Heart left ventricle (tissue), 16 donors: ENCODE results near the gene RAI1. TPM values are rescaled to one million over a fixed set of nuclear protein-coding genes. Genes with fewer than 3 reads are reported as not detected.

Experiments
- ATAC-seq, 4 donors: fragments of 200-7000 bp; cut with Tn5 transposase; one replicate each; pipeline ENCODE4 v1.9.1; 2020 to 2022; ENCODE audit warnings: moderate library complexity in 4 of 4, mild to moderate bottlenecking in 3 of 4, moderate number of reproducible peaks in 1 of 4
- DNase-seq, 5 donors: peaks; one replicate each; pipeline ENCODE4 v3.0.0-alpha.2; 2020
- H3K27ac ChIP-seq, 12 donors: fragments of 200-600 bp; sonication (generic) in 4 of 12; one replicate each; pipeline versions ENCODE4 v1.5.0 to v1.8.0; 2016 to 2022; ENCODE audit warnings: mild to moderate bottlenecking in 2 of 12
- H3K27me3 ChIP-seq, 9 donors: fragments of 200-600 bp; sonication (generic) in 2 of 9; one replicate each; pipeline versions ENCODE4 v1.5.1 to v1.8.0; 2016 to 2022; ENCODE audit warnings: mild to moderate bottlenecking in 3 of 9
- H3K36me3 ChIP-seq, 9 donors: fragments of 200-600 bp; sonication (generic) in 2 of 9; one replicate each; pipeline versions ENCODE4 v1.5.0 to v1.8.0; 2018 to 2022; ENCODE audit warnings: mild to moderate bottlenecking in 2 of 9
- H3K4me1 ChIP-seq, 12 donors: fragments of 200-600 bp; sonication (generic) in 4 of 12; one replicate each; pipeline versions ENCODE4 v1.5.0 to v1.8.0; 2016 to 2022; ENCODE audit warnings: mild to moderate bottlenecking in 3 of 12
- H3K4me3 ChIP-seq, 12 donors: fragments of 200-600 bp; sonication (generic) in 4 of 12; one replicate each; pipeline versions ENCODE4 v1.5.0 to v1.8.0; 2017 to 2022; ENCODE audit warnings: mild to moderate bottlenecking in 9 of 12, moderate library complexity in 4 of 12
- H3K9me3 ChIP-seq, 12 donors: fragments of 200-600 bp; sonication (generic) in 4 of 12; one replicate each; pipeline versions ENCODE4 v1.5.0 to v1.8.0; 2016 to 2022; ENCODE audit warnings: mild to moderate bottlenecking in 1 of 12
- POLR2A ChIP-seq, 2 donors: fragments of 450-650 bp; IDR thresholded peaks; one replicate each; pipeline ENCODE4 v1.6.1; 2017; ENCODE audit warnings: antibody characterized with exemption in 2 of 2, mild to moderate bottlenecking in 2 of 2, moderate library complexity in 2 of 2
- whole genome bisulfite sequencing, 4 donors: extraction: QIAGEN DNeasy Blood & Tissue Kit in 2 of 4; methylation state at CpG; one replicate each; pipeline versions ENCODE4 v1.1.5 to v1.1.7; 2013 to 2018; 5-methylcytosine and 5-hydroxymethylcytosine counted together
- intact Hi-C, 10 donors: fragments of 100-400 bp; cut with DNase I; formaldehyde crosslinking; loops; one replicate each; pipeline versions ENCODE4 v1.11.1 to v1.14.2; 2022
- polyA plus RNA-seq, 2 donors: library from polyadenylated mRNA; stranded (reverse); fragments of 200-250 nt; gene quantifications; one replicate each; pipeline ENCODE4 v1.2.3, GENCODE V29; 2013
- total RNA-seq, 9 donors: library from RNA; depleted of rRNA in 2 of 9; stranded (reverse); fragments of >200 nt in 2 of 9; fragmentation: NEBNext Ultra II Directional in 3 of 9; extraction: Animal tissue kit (Norgen Biotek cat#: 25700) in 3 of 9; gene quantifications; one replicate each; pipeline versions ENCODE4 v1.1.0 to v1.2.4, GENCODE V29; 2016 to 2023
- TF ChIP-seq, protein P1 (sequence below), 12 donors: fragments of 200-600 bp; sonication (generic) in 4 of 12; IDR thresholded peaks; one replicate each; pipeline versions ENCODE4 v1.5.0 to v1.8.0; 2018 to 2022; ENCODE audit warnings: antibody characterized with exemption in 12 of 12, mild to moderate bottlenecking in 5 of 12
- donor health status: ischemic (EF 13 %, LVEDD 7.1; RV severe dilation, severe dysfunction).
- donor health status: healthy with polysubstance abuse.
- donor health status: DM: no; HTN: yes; CAD: no.
- donor health status: DM: no; HTN: no; CAD: no.
- donor health status: ischemic (EF 25% LVEDD 6.9; RV normal size, moderate dysfunction).
- donor health status: ischemic (EF 25% LVEDD 5.7; RV mildly dilated, moderate dysfunction).
- donor health status: healthy.
- donor health status: DM: yes; HTN: yes; CAD: no.
- donor health status: ischemic (EF 35%, LVEDD 5.7; RV mildly dilated, moderate dysfunction).
- donor health status: nonischemic (EF 11% LVEDD 7.7; RV severe dilation, severe dysfunction).
- donor health status: DM: yes; HTN: yes; CAD: no.
- donor health status: PGD.
- donor health status: ischemic (EF 29% LVEDD 5.4; RV normal size, mild dysfunction).
- donor health status: nonischemic (EF 23%, LVEDD 6.1; RV moderate dilation, normal function).

Gene RAI1
- total and polyA plus RNA-seq, 11 donors: 15.1 to 37.2 (median 20.8) TPM

DNA sequence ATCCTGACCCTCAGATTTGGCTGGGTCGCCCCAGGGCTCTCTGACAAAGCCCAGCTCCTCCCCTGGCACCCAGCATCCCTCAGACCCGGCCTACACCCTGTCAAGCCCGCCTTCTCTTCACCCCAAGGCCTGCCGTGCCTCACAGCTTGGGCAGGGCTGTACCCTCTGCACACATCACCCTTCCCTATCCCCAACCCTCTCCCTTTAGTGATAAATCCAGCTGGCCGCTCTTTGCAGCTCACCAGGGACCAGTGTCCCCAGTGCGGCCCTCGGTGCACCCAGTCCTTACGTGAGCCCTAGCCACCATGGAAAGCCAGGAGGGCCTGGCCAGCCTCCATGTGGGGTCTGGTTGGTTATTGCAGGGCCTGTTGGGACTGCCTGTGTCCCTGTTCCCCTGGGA, 74.5 kb downstream of the RAI1 start:
- Histone ChIP-seq H3K27ac (peak overlapping the region; percentile 52 to 94 (median 86)), H3K9me3 (no peaks in the 10 kb centered on the region), H3K4me1 (peaks cover 3 to 93% (median 43%) of the 10 kb centered on the region in 12 donors), H3K27me3 (no peaks in the 10 kb centered on the region), H3K4me3 (no peak overlapping the region), H3K36me3 (no peaks in the 10 kb centered on the region)
- no peak for TF ChIP-seq POLR2A (IDR thresholded peaks at IDR 0.05)
- TF ChIP-seq, protein P1, sequence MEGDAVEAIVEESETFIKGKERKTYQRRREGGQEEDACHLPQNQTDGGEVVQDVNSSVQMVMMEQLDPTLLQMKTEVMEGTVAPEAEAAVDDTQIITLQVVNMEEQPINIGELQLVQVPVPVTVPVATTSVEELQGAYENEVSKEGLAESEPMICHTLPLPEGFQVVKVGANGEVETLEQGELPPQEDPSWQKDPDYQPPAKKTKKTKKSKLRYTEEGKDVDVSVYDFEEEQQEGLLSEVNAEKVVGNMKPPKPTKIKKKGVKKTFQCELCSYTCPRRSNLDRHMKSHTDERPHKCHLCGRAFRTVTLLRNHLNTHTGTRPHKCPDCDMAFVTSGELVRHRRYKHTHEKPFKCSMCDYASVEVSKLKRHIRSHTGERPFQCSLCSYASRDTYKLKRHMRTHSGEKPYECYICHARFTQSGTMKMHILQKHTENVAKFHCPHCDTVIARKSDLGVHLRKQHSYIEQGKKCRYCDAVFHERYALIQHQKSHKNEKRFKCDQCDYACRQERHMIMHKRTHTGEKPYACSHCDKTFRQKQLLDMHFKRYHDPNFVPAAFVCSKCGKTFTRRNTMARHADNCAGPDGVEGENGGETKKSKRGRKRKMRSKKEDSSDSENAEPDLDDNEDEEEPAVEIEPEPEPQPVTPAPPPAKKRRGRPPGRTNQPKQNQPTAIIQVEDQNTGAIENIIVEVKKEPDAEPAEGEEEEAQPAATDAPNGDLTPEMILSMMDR (IDR thresholded peaks at IDR 0.05): no peak
- 65 to 80% (median 75%) methylated on average over 8 of the region's 8 CpGs for WGBS, 4 donors
- no peak for DNase-seq
- intact Hi-C loops: no loop called here
- no peak for ATAC-seq

DNA sequence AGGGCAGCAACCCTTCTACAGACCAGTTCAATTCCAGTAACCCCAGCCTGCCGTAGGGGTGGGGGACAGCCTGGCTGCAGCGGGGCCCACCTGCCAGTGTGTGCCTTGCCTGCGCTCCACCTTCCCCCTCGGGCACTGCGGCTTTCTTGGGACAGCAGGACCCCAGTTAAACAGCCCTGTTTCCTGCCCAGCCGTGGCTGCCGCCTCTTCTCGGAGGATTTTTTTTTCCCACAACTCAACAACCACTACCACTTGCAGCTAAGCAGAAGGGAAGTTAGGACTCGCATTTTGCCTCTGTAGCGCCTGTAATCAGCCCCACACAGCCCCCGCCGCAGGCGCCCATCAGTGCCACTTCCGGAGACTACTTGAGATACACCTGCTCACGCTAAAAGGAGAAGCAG, 76.1 kb downstream of the RAI1 start:
- WGBS, 4 donors: 74 to 81% (median 75%) methylated on average over 14 to 15 of the region's 15 CpGs
- Histone ChIP-seq H3K4me1 (peaks cover 3 to 92% (median 33%) of the 10 kb centered on the region in 12 donors), H3K36me3 (no peaks in the 10 kb centered on the region), H3K27me3 (no peaks in the 10 kb centered on the region), H3K9me3 (no peaks in the 10 kb centered on the region), H3K4me3 (no peak overlapping the region), H3K27ac (peak overlapping the region in 5 of 12 donors; percentile 2 to 93 (median 14))
- TF ChIP-seq POLR2A (IDR thresholded peaks at IDR 0.05): no peak
- TF ChIP-seq, protein P1 (IDR thresholded peaks at IDR 0.05): no peak
- DNase-seq (no peak), ATAC-seq (no peak)
- intact Hi-C loops: no loop called here

DNA sequence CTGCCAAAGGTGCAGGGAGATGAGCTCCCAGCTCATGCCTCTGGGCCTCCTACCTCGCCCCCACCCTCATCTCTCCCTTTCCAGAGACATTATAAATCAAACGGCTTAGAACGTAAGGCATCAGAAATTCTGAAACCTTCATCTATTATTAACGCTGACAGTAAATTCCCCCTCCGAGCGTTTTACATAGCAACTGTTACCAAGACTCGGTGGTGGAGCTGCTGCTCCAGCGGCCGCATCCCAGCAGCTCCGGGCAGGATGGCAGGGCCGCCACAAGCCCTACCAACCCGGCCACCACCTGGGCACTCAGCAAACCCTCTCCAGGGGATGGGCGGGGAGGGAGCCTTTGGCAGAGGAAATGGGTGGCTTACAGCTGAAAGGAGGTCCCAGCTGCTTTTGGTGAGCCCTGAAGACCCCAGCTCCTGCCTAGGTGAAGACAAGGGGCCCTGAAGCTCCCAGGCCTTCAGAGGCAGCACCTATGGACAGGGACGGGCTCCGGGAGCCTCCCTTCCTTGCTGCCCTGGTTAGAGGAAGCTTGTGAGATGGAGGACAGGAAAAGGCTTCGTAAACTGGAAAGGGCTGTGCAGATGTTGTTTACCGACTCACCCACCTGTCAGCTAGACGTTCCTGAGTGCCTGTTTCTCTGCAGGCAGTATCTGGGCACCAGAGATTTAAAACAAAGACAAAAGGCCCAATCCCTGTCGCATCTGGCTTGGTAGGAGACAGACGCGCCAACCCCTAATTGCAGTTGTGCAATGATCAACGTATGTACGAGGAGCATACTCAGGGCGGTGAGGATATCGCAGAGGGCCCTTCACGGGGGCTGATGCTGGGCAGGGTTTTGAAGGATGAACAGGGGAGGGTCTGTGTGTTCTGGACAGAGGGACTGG, 76.9 kb downstream of the RAI1 start:
- Histone ChIP-seq H3K9me3 (no peaks in the 10 kb centered on the region), H3K4me3 (no peak overlapping the region), H3K27me3 (no peaks in the 10 kb centered on the region), H3K4me1 (peaks cover 0 to 91% (median 30%) of the 10 kb centered on the region in 12 donors), H3K27ac (peak overlapping the region in 2 of 12 donors; percentile 4 to 14), H3K36me3 (no peaks in the 10 kb centered on the region)
- DNase-seq (no peak), ATAC-seq (no peak)
- TF ChIP-seq, protein P1 (IDR thresholded peaks at IDR 0.05): no peak
- TF ChIP-seq POLR2A (IDR thresholded peaks at IDR 0.05): no peak
- intact Hi-C loops: no loop called here
- WGBS, 4 donors: 75 to 89% (median 82%) methylated on average over 23 to 26 of the region's 26 CpGs

- no peaks in the 10 kb centered on the region for H3K27me3 ChIP-seq
- TF ChIP-seq POLR2A (IDR thresholded peaks at IDR 0.05): no peak
- TF ChIP-seq, protein P1 (IDR thresholded peaks at IDR 0.05): no peak
- WGBS, 4 donors: 83 to 93% (median 89%) methylated on average over 7 of the region's 7 CpGs
- peaks cover 0 to 89% (median 28%) of the 10 kb centered on the region in 12 donors for H3K4me1 ChIP-seq
- H3K36me3 ChIP-seq: no peaks in the 10 kb centered on the region
- no peak overlapping the region for H3K4me3 ChIP-seq
- intact Hi-C loops: no loop called here
- DNase-seq (no peak), ATAC-seq (no peak)
- H3K9me3 ChIP-seq: no peaks in the 10 kb centered on the region
- peak overlapping the region in 5 of 12 donors; percentile 25 to 50 (median 43) for H3K27ac ChIP-seq
Measured at GRCh38 chr17:17758941-17759563, 77.8 kb downstream of the RAI1 start.
